OCI-LY7 (cell line): ENCODE measurements around the gene BAIAP2L1.

Source experiments
- CTCF ChIP-seq: fragments of 200-600 bp; sonication (generic); conservative IDR thresholded peaks from 2 replicates; pipeline ENCODE4 v1.5.1; 2014; ENCODE audit warnings: mild to moderate bottlenecking, antibody characterized with exemption, low read length, moderate library complexity, mixed read lengths
- EZH2phosphoT487 ChIP-seq: fragments of 200-600 bp; sonication (generic); IDR thresholded peaks from 2 replicates; pipeline ENCODE4 v1.6.1; 2018; ENCODE audit warnings: low read depth, borderline replicate concordance, mild to moderate bottlenecking, mixed run types, antibody characterized with exemption, low read length, moderate library complexity, mixed read lengths

GRCh38 chr7:98400542-98401340, at the start of gene BAIAP2L1:
- no peak for TF ChIP-seq CTCF
- no peak for TF ChIP-seq EZH2phosphoT487
